SJSA1 (cell line): ENCODE measurements around the gene SRA1. TPM values are rescaled to one million over a fixed set of nuclear protein-coding genes. Genes with fewer than 3 reads are reported as not detected.

ENCODE experiments used
- DNase-seq, 2 experiments: peaks; one replicate each; pipeline ENCODE4 v3.0.0-alpha.2; 2015 to 2020; ENCODE audit warnings: low spot score in 2 of 2, low read depth in 1 of 2
- H3K27ac ChIP-seq: fragments of 250-450 bp; sonication (Bioruptor Pico); 2 replicates; pipeline ENCODE4 v1.5.1; 2020; ENCODE audit warnings: mild to moderate bottlenecking, moderate library complexity
- H3K27me3 ChIP-seq: fragments of 250-450 bp; sonication (Bioruptor Pico); replicated peaks from 2 replicates; pipeline ENCODE4 v1.5.1; 2020; ENCODE audit warnings: mild to moderate bottlenecking, moderate library complexity
- H3K36me3 ChIP-seq: fragments of 250-450 bp; sonication (Bioruptor Pico); 2 replicates; pipeline ENCODE4 v1.5.1; 2020; ENCODE audit warnings: mild to moderate bottlenecking
- H3K4me1 ChIP-seq: fragments of 250-450 bp; sonication (Bioruptor Pico); replicated peaks from 2 replicates; pipeline ENCODE4 v1.6.1; 2021; ENCODE audit warnings: mild to moderate bottlenecking
- H3K4me3 ChIP-seq: fragments of 250-450 bp; sonication (Bioruptor Pico); 2 replicates; pipeline ENCODE4 v1.5.1; 2020; ENCODE audit warnings: mild to moderate bottlenecking
- H3K9me3 ChIP-seq: fragments of 250-450 bp; sonication (Bioruptor Pico); replicated peaks from 2 replicates; pipeline ENCODE4 v1.5.1; 2020; ENCODE audit warnings: mild to moderate bottlenecking
- total RNA-seq: library from RNA; depleted of rRNA; stranded (reverse); fragments of >200 nt; shearing (Covaris generic); gene quantifications from 2 replicates; pipeline ENCODE4 v1.2.3, GENCODE V29; 2014; rRNA removed

Gene SRA1
- total RNA-seq, 1 experiment from 2014 or later = 76.0 TPM

DNA sequence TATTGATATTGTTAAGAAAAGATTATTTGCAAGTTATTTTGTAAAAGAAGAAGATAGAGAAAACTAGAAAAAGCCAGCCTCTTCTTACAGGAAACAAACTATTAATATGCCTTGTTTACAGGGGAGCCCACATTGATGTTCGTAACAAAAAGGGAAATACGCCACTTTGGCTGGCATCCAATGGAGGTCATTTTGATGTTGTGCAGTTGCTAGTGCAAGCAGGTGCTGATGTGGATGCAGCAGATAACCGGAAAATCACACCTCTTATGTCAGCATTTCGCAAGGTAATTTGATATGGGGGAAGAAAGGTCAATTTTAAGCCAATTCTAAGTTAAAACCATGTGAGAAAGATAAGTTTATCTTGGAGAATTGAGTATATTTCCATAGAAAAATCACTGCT is 47.4 kb downstream of the SRA1 start:
- Histone ChIP-seq H3K9me3 (no peaks in the 10 kb centered on the region), H3K4me1 (no peaks in the 10 kb centered on the region), H3K4me3 (no peak overlapping the region), H3K27ac (no peak overlapping the region), H3K27me3 (no peaks in the 10 kb centered on the region), H3K36me3 (peaks cover 89% of the 10 kb centered on the region)
- no peak for DNase-seq

GRCh38 chr5:140502834-140503233 is 54.4 kb downstream of the SRA1 start:
- Histone ChIP-seq H3K4me3 (no peak overlapping the region), H3K27me3 (no peaks in the 10 kb centered on the region), H3K9me3 (no peaks in the 10 kb centered on the region), H3K27ac (no peak overlapping the region), H3K36me3 (peaks cover 40% of the 10 kb centered on the region), H3K4me1 (no peaks in the 10 kb centered on the region)
- no peak for DNase-seq

Other genes starting within 250 kb of the SRA1 start
- gene HBEGF, start 210.9 kb downstream of the SRA1 start, total RNA-seq = 44.2 and 46.9 TPM in 2 replicates
- gene SLC4A9, start 197.3 kb downstream of the SRA1 start, total RNA-seq = not detected in 2 replicates
- gene ANKHD1, start 155.6 kb downstream of the SRA1 start, total RNA-seq = 63.7 and 82.0 TPM in 2 replicates
- gene EIF4EBP3, start 9.8 kb downstream of the SRA1 start, total RNA-seq = 1.4 TPM in 1 of 2 replicates, not detected in the other
- 12.0 and 16.2 TPM in 2 replicates for gene APBB3, start 7.1 kb upstream of the SRA1 start, total RNA-seq
- gene SLC35A4, start 7.4 kb upstream of the SRA1 start, total RNA-seq = 56.7 and 65.8 TPM in 2 replicates
- gene CD14, start 75.7 kb upstream of the SRA1 start, total RNA-seq = 7.6 and 10.3 TPM in 2 replicates
- gene TMCO6, start 82.0 kb upstream of the SRA1 start, total RNA-seq = 17.9 and 100 TPM in 2 replicates
- 125 and 176 TPM in 2 replicates for gene NDUFA2, start 90.2 kb upstream of the SRA1 start, total RNA-seq
- gene IK, start 90.4 kb upstream of the SRA1 start, total RNA-seq = 130 and 154 TPM in 2 replicates
- 16.0 and 20.8 TPM in 2 replicates for gene WDR55, start 107.4 kb upstream of the SRA1 start, total RNA-seq
- gene DND1, start 116.1 kb upstream of the SRA1 start, total RNA-seq = 0.16 and 1.2 TPM in 2 replicates
- 133 and 135 TPM in 2 replicates for gene HARS1, start 133.9 kb upstream of the SRA1 start, total RNA-seq
- gene HARS2, start 134.0 kb upstream of the SRA1 start, total RNA-seq = 51.8 and 53.0 TPM in 2 replicates
- gene ZMAT2, start 143.0 kb upstream of the SRA1 start, total RNA-seq = 99.1 and 114 TPM in 2 replicates
- not detected in 2 replicates for gene PCDHA1, start 228.7 kb upstream of the SRA1 start, total RNA-seq
- not detected in 2 replicates for gene PCDHA2, start 237.4 kb upstream of the SRA1 start, total RNA-seq
- gene PCDHA3, start 243.6 kb upstream of the SRA1 start, total RNA-seq = 0.05 TPM in 1 of 2 replicates, not detected in the other
- gene PCDHA4, start 249.6 kb upstream of the SRA1 start, total RNA-seq = 0.50 TPM in 1 of 2 replicates, not detected in the other